ENCODE measurements around the gene COG2.
"Not testable (repeated sequence)": the region's sequence is repeated elsewhere in the genome, so short reads cannot be mapped to it uniquely, and the experiment has no call there.

COG2 gene

GRCh38 chr1:230674581-230674980 is 32.3 kb downstream of the COG2 start:
- DNase-seq (ENCODE audit: low read depth) = no peak

DNA sequence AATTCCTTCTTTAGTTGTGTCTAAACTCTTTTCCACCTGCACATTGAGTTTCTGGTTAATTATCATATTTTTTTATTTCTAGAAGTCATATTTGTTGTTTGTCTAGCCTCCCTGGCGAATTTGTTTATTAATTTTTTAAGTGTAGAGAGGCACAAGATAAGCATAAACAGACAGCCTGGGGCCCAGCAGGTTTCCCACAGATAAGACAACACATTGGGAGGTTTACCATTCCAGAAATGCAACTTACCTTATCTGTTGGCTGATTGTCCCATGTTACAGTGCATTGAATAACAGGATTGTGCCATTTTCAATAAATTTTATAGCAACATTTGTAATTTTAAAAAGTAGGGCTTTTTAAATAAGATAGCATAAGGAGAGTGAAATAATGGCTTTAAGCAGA is 34.9 kb downstream of the COG2 start:
- DNase-seq (ENCODE audit: low read depth) = no peak

DNA sequence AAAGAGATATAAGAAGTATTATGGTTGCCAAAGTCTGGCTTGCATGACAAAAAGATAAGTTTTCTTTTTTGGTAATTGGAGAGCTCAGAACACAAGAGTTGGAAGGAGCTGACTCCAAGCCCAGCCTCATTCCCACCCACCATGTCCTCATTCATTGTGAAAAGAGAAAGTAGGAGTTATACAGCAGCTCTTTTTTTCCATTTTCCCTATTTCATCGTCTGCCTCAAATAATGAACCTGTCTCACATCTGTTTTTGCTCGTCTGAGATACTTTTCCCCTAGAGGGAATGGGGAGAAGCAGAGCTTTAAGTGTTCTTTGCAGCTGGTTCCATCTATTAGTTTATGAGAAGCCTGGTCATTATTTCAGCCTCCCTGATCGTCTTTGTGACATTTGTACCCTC is 36.9 kb downstream of the COG2 start:
- DNase-seq (ENCODE audit: low read depth) = no peak

GRCh38 chr1:230679825-230680224 is 37.5 kb downstream of the COG2 start:
- DNase-seq (ENCODE audit: low read depth) = no peak

- DNase-seq (ENCODE audit: low read depth) = no peak
Observed at GRCh38 chr1:230680300-230681025, 38.2 kb downstream of the COG2 start.

- DNase-seq (ENCODE audit: low read depth) = no peak
Observed at GRCh38 chr1:230681599-230681998, 39.3 kb downstream of the COG2 start.

DNA sequence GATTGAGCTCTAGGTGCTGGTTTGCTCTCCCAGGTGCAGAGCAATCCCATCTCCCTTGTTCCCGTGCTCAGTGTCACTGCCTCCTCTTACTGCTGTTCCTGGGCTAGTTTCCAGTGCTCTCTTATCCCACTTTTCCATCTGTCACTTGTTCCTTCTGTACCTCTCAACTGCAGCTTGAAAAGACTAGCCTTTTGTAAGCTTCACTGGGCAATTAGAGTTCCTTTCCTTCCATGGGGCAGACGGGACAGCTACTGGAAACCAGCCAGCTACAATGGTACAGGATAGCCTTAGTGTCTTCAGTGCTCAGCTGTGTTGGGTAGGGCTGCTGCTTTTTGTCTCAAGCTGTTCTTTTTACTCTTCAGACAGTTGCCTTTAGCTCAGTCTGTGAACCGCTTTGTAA is 40.0 kb downstream of the COG2 start:
- no peak for DNase-seq (ENCODE audit: low read depth)

- DNase-seq (ENCODE audit: low read depth) = no peak
Observed at GRCh38 chr1:230682882-230683610, 40.8 kb downstream of the COG2 start.

GRCh38 chr1:230684146-230684545 is 41.9 kb downstream of the COG2 start:
- no peak for DNase-seq (ENCODE audit: low read depth)

DNA sequence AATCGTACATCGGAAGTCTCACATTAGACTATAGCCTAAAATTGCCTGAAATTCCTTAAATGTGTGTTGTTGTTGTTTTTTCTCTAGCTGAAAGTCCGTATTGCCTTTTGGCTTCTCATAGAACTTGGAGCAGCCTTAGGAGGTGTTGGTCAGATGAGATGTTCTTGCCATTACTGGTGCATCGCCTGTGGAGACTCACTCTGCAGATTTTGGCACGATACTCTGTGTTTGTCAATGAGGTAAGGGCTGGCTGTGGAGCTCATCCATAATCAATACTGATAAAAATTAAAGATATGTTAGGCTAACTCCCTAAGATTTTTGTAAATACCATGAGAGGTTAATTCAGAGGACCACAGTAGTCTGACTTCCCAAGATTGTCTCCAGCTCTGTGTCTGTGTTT is 42.7 kb downstream of the COG2 start:
- DNase-seq (ENCODE audit: low read depth) = no peak

GRCh38 chr1:230686747-230687146 is 44.5 kb downstream of the COG2 start:
- no peak for DNase-seq (ENCODE audit: low read depth)

- no peak for DNase-seq (ENCODE audit: low read depth)
Observed at GRCh38 chr1:230690101-230690500, 47.8 kb downstream of the COG2 start.

DNA sequence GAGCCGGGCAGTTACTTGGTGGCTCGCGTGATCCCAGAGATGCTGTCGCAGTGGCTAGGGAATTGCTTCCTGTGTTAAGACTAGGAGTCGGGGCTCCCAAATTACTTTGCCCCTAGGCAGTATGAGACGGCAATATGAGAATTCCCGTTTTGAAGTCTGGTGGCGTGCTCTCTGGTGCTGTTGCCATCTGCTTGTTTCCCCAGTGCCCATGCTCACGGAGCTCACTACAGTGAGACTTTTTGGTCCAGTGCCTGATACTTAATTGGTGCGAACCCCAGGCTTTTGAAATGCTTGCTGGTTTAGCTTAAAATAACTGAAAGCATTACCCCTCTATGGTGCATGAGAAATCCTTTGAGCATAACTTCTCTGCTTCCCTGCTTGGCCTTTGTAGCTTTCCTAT is 49.3 kb downstream of the COG2 start:
- no peak for DNase-seq (ENCODE audit: low read depth)

GRCh38 chr1:230693221-230693620 is 50.9 kb downstream of the COG2 start:
- no peak for DNase-seq (ENCODE audit: low read depth)

DNA sequence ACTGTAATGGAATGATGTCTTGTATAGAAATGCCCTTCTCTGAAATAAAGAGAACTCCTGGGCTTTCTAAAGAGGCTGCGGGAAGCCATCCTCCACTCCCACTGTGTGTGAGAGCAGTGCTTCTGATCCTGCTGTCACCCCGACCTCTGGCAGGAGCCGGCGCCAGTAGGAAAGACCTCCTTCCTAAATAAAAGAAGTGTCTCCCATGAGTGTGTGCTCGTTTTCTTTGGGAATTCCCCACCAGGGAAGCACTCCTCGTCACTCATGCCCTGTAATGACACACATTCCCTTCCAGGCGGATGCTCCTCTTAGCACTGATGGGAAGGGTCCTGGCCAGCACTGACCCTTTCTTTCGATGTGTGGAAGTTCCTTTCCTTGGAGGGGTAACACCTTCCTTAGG is 51.5 kb downstream of the COG2 start:
- no peak for DNase-seq (ENCODE audit: low read depth)

- DNase-seq (ENCODE audit: low read depth) = no peak
Observed at GRCh38 chr1:230694464-230694863, 52.2 kb downstream of the COG2 start.

- DNase-seq (ENCODE audit: low read depth) = no peak
Observed at GRCh38 chr1:230694991-230695390, 52.7 kb downstream of the COG2 start.

- no peak for DNase-seq (ENCODE audit: low read depth)
Observed at GRCh38 chr1:230696218-230696617, 53.9 kb downstream of the COG2 start.

- DNase-seq (ENCODE audit: low read depth) = no peak
Observed at GRCh38 chr1:230696722-230697437, 54.6 kb downstream of the COG2 start.

- no peak for DNase-seq (ENCODE audit: low read depth)
Observed at GRCh38 chr1:230698130-230698529, 55.8 kb downstream of the COG2 start.

- DNase-seq (ENCODE audit: low read depth) = not testable (repeated sequence)
Observed at GRCh38 chr1:230698964-230699363, 56.7 kb downstream of the COG2 start.

GRCh38 chr1:230699716-230700115 is 57.4 kb downstream of the COG2 start:
- DNase-seq (ENCODE audit: low read depth) = no peak

DNA sequence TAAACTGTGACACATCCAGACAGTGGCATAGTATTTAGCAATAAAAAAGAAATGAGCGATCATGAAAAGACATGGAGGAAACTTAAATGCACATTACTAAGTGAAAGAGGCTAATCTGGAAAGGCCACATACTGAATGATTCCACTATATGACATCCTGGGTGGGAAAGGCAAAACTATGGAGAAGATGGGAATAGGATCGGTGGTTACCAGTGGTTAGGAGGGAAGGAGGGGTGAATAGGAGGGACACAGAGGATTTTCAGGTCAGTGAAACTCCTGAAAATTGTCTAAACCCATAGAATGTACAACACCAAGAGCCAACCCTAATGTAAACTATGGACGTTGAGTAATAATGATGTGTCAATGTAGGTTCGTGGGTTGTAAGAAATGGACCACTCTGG is 57.9 kb downstream of the COG2 start:
- DNase-seq (ENCODE audit: low read depth) = no peak

Measured in T follicular helper cell (primary cell).